Stomach (tissue), 19 donors: Measurements from ENCODE around the gene RPS27A. TPM values are rescaled to one million over a fixed set of nuclear protein-coding genes. Genes with fewer than 3 reads are reported as not detected.
"Not testable (repeated sequence)": the region's sequence is repeated elsewhere in the genome, so short reads cannot be mapped to it uniquely, and the experiment has no call there.

ENCODE experiments used
- DNase-seq, 2 donors: peaks; one replicate each; pipeline versions ENCODE4 v3.0.0 to v3.0.0-alpha.2; 2013 to 2019
- H3K27ac ChIP-seq, 5 donors: fragments of 200-600 bp in 4 of 5; sonication (generic) in 4 of 5; one replicate each; pipeline ENCODE4 v1.5.1; 2013 to 2019; ENCODE audit warnings: mild to moderate bottlenecking in 1 of 5, moderate library complexity in 1 of 5
- H3K27me3 ChIP-seq, 3 donors: fragments of 200-600 bp; sonication (generic); one replicate each; pipeline ENCODE4 v1.5.1; 2017 to 2019; ENCODE audit warnings: mixed run types in 1 of 3
- H3K36me3 ChIP-seq, 4 donors: fragments of 200-600 bp; sonication (generic); 1 replicate in 3 of 4; 2 replicates in 1 of 4; pipeline ENCODE4 v1.5.1; 2016 to 2019
- H3K4me1 ChIP-seq, 4 donors: fragments of 200-600 bp; sonication (generic); one replicate each; pipeline ENCODE4 v1.5.1; 2016 to 2019
- H3K4me3 ChIP-seq, 4 donors: fragments of 200-600 bp; sonication (generic) in 3 of 4; one replicate each; pipeline ENCODE4 v1.5.1; 2016 to 2019; ENCODE audit warnings: mild to moderate bottlenecking in 1 of 4
- H3K9me3 ChIP-seq, 4 donors: fragments of 200-600 bp; sonication (generic); one replicate each; pipeline ENCODE4 v1.5.1; 2016 to 2019
- EP300 ChIP-seq: sonication (generic); formaldehyde crosslinking; IDR thresholded peaks from one replicate; pipeline ENCODE4 v1.6.1; 2017; ENCODE audit warnings: antibody characterized with exemption
- POLR2A ChIP-seq, 4 donors: fragments of 450-650 bp; IDR thresholded peaks; one replicate each; pipeline ENCODE4 v1.6.1; 2016; ENCODE audit warnings: antibody characterized with exemption in 4 of 4, control low read depth in 2 of 4, mild to moderate bottlenecking in 1 of 4, moderate library complexity in 1 of 4
- POLR2AphosphoS5 ChIP-seq, 3 donors: sonication (generic); formaldehyde crosslinking; IDR thresholded peaks; one replicate each; pipeline ENCODE4 v1.6.1; 2016; ENCODE audit warnings: antibody characterized with exemption in 3 of 3
- WGBS, 5 donors: extraction: QIAGEN DNeasy Blood & Tissue Kit in 3 of 5; methylation state at CpG; one replicate each; pipeline versions ENCODE4 v1.1.5 to v1.1.7; 2013 to 2018; 5-methylcytosine and 5-hydroxymethylcytosine counted together
- intact Hi-C: fragments of 100-400 bp; cut with DNase I; formaldehyde crosslinking; loops from one replicate; pipeline ENCODE4 v1.15.1; 2023; ENCODE audit warnings: low total_unique reads
- long read RNA-seq, 10 donors: transcript quantifications; one replicate each; lab custom pipeline, GENCODE V29; 2026
- polyA plus RNA-seq, 3 donors: library from polyadenylated mRNA; stranded (reverse); fragments of 200-250 nt; gene quantifications; one replicate each; pipeline ENCODE4 v1.2.3, GENCODE V29; 2013
- total RNA-seq, 5 donors: library from RNA; depleted of rRNA; stranded (reverse); fragments of >200 nt; gene quantifications; one replicate each; pipeline versions ENCODE4 v1.1.0 to v1.2.3, GENCODE V29; 2014 to 2016
- TF ChIP-seq, protein P1 (sequence below), 7 experiments: fragments of 450-650 bp in 4 of 7; fragments of 200-600 bp in 3 of 7; sonication (generic) in 3 of 7; IDR thresholded peaks; one replicate each; pipeline ENCODE4 v1.5.1; 2016 to 2019; ENCODE audit warnings: antibody characterized with exemption in 7 of 7, control low read depth in 2 of 7, mild to moderate bottlenecking in 1 of 7
- donor health status: healthy with polysubstance abuse.
- donor health status: Bipolar disorder and iron deficiency.
- donor health status: healthy.

The RPS27A gene
- total RNA-seq (1,000 to 10,000 TPM in 2 of 5 donors, 100 to 1,000 TPM in 3; 319 to 1,379 (median 908) TPM), polyA plus RNA-seq (1,000 to 10,000 TPM; 2,310 to 3,642 (median 2,683) TPM)
- long read RNA-seq, donor 1, transcript RPS27A-201 (6 exons, 1,071 nt): major isoform, 464 of 774 reads
- long read RNA-seq, donor 1, transcript RPS27A-203 (5 exons, 796 nt): minor isoform, 79 of 774 reads
- long read RNA-seq, donor 1, transcript RPS27A-208 (5 exons, 580 nt): minor isoform, 7 of 774 reads
- long read RNA-seq, donor 1, partial matches to known transcripts: 83 of 774 reads
- long read RNA-seq, donor 1, other reads (novel, unspliced or antisense): 136 of 774 reads
- long read RNA-seq, donor 2, transcript RPS27A-203 (5 exons, 796 nt): minor isoform, 158 of 1,014 reads
- long read RNA-seq, donor 2, transcript RPS27A-208 (5 exons, 580 nt): minor isoform, 17 of 1,014 reads
- long read RNA-seq, donor 2, transcript RPS27A-201 (6 exons, 1,071 nt): major isoform, 602 of 1,014 reads
- long read RNA-seq, donor 2, partial matches to known transcripts: 71 of 1,014 reads
- long read RNA-seq, donor 2, other reads (novel, unspliced or antisense): 166 of 1,014 reads
- long read RNA-seq, donor 3, transcript RPS27A-201 (6 exons, 1,071 nt): major isoform, 779 of 1,222 reads
- long read RNA-seq, donor 3, transcript RPS27A-203 (5 exons, 796 nt): minor isoform, 110 of 1,222 reads
- long read RNA-seq, donor 3, transcript RPS27A-208 (5 exons, 580 nt): minor isoform, 8 of 1,222 reads
- long read RNA-seq, donor 3, partial matches to known transcripts: 94 of 1,222 reads
- long read RNA-seq, donor 3, other reads (novel, unspliced or antisense): 229 of 1,222 reads
- long read RNA-seq, donor 4, transcript RPS27A-201 (6 exons, 1,071 nt): major isoform, 136 of 225 reads
- long read RNA-seq, donor 4, transcript RPS27A-203 (5 exons, 796 nt): minor isoform, 8 of 225 reads
- long read RNA-seq, donor 4, partial matches to known transcripts: 24 of 225 reads
- long read RNA-seq, donor 4, other reads (novel, unspliced or antisense): 53 of 225 reads
- long read RNA-seq, donor 5, transcript RPS27A-203 (5 exons, 796 nt): minor isoform, 142 of 1,745 reads
- long read RNA-seq, donor 5, transcript RPS27A-201 (6 exons, 1,071 nt): major isoform, 1,161 of 1,745 reads
- long read RNA-seq, donor 5, transcript RPS27A-208 (5 exons, 580 nt): minor isoform, 9 of 1,745 reads
- long read RNA-seq, donor 5, partial matches to known transcripts: 116 of 1,745 reads
- long read RNA-seq, donor 5, other reads (novel, unspliced or antisense): 311 of 1,745 reads
- long read RNA-seq, donor 6: 0 reads
- long read RNA-seq, donor 7, transcript RPS27A-208 (5 exons, 580 nt): minor isoform, 29 of 2,209 reads
- long read RNA-seq, donor 7, transcript RPS27A-201 (6 exons, 1,071 nt): major isoform, 1,345 of 2,209 reads
- long read RNA-seq, donor 7, transcript RPS27A-203 (5 exons, 796 nt): minor isoform, 193 of 2,209 reads
- long read RNA-seq, donor 7, partial matches to known transcripts: 194 of 2,209 reads
- long read RNA-seq, donor 7, other reads (novel, unspliced or antisense): 444 of 2,209 reads
- long read RNA-seq, donor 8, transcript RPS27A-201 (6 exons, 1,071 nt): major isoform, 1,238 of 2,008 reads
- long read RNA-seq, donor 8, transcript RPS27A-203 (5 exons, 796 nt): minor isoform, 179 of 2,008 reads
- long read RNA-seq, donor 8, transcript RPS27A-208 (5 exons, 580 nt): minor isoform, 16 of 2,008 reads
- long read RNA-seq, donor 8, partial matches to known transcripts: 157 of 2,008 reads
- long read RNA-seq, donor 8, other reads (novel, unspliced or antisense): 410 of 2,008 reads
- long read RNA-seq, donor 9, transcript RPS27A-207 (3 exons, 557 nt): minor isoform, 6 of 2,606 reads
- long read RNA-seq, donor 9, transcript RPS27A-208 (5 exons, 580 nt): minor isoform, 17 of 2,606 reads
- long read RNA-seq, donor 9, transcript RPS27A-203 (5 exons, 796 nt): minor isoform, 222 of 2,606 reads
- long read RNA-seq, donor 9, transcript RPS27A-201 (6 exons, 1,071 nt): major isoform, 1,622 of 2,606 reads
- long read RNA-seq, donor 9, partial matches to known transcripts: 287 of 2,606 reads
- long read RNA-seq, donor 9, other reads (novel, unspliced or antisense): 451 of 2,606 reads
- long read RNA-seq, donor 10, transcript RPS27A-203 (5 exons, 796 nt): minor isoform, 60 of 852 reads
- long read RNA-seq, donor 10, transcript RPS27A-208 (5 exons, 580 nt): minor isoform, 34 of 852 reads
- long read RNA-seq, donor 10, transcript RPS27A-201 (6 exons, 1,071 nt): major isoform, 521 of 852 reads
- long read RNA-seq, donor 10, transcript RPS27A-207 (3 exons, 557 nt): minor isoform, 8 of 852 reads
- long read RNA-seq, donor 10, partial matches to known transcripts: 59 of 852 reads
- long read RNA-seq, donor 10, other reads (novel, unspliced or antisense): 169 of 852 reads

DNA sequence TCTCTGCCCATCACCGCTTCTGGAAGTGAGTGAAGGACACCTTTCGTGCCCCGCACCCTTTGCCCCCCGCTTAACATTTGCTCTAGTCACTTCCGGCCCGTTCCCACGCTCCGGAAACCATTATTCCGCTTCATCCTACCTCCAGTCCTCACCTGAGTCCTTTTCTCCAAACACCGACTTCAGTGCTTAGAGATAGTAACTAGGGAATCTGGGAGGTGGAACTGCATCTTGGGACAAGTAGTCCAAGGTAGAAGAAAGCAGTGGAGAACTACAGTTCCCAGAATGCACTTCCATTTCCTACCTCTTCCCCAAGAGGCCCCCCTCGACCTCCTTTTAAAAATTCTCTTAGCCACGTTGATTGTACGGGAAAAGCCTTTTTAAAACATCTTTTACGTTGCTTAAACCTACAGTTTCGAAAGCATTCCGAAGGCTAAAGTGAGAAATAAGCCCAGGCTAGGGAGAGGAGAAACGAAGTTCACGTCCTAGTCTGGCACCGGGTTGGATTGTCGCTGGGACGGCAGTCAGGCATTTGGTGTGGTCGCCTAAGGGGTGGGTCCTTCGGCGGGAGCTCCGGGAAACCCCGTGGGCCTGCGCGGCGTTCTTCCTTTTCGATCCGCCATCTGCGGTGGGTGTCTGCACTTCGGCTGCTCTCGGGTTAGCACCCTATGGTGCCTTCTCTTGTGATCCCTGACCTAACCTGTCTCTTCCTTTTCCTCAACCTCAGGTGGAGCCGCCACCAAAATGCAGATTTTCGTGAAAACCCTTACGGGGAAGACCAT, at the start of gene RPS27A, which contains the start of gene CLHC1:
TSS of gene RPS27A (plus strand) at position 605 of the 779 bp plus-strand sequence. CDS start at position 742, 137 bp downstream.
TSS of gene CLHC1 (minus strand) at position 210 of the 779 bp plus-strand sequence. CDS start 9,882 bp downstream, outside the sequence.
- peaks cover 28 to 45% (median 37%) of the 10 kb centered on the region in 4 donors for H3K36me3 ChIP-seq
- H3K4me1 ChIP-seq: peaks cover 17 to 57% (median 36%) of the 10 kb centered on the region in 4 donors
- peak; percentile 89 to 98 for DNase-seq
- TF ChIP-seq, protein P1, sequence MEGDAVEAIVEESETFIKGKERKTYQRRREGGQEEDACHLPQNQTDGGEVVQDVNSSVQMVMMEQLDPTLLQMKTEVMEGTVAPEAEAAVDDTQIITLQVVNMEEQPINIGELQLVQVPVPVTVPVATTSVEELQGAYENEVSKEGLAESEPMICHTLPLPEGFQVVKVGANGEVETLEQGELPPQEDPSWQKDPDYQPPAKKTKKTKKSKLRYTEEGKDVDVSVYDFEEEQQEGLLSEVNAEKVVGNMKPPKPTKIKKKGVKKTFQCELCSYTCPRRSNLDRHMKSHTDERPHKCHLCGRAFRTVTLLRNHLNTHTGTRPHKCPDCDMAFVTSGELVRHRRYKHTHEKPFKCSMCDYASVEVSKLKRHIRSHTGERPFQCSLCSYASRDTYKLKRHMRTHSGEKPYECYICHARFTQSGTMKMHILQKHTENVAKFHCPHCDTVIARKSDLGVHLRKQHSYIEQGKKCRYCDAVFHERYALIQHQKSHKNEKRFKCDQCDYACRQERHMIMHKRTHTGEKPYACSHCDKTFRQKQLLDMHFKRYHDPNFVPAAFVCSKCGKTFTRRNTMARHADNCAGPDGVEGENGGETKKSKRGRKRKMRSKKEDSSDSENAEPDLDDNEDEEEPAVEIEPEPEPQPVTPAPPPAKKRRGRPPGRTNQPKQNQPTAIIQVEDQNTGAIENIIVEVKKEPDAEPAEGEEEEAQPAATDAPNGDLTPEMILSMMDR (IDR thresholded peaks at IDR 0.05): peak in 1 of 7 experiments; percentile 18
- TF ChIP-seq POLR2AphosphoS5 (IDR thresholded peaks at IDR 0.05): peak; percentile 65 to 93 (median 93)
- peak in 2 of 4 donors; percentile 68 to 73 for TF ChIP-seq POLR2A (IDR thresholded peaks at IDR 0.05)
- TF ChIP-seq EP300: no peak
- H3K9me3 ChIP-seq: no peaks in the 10 kb centered on the region
- peak within 1 kb of the TSS; percentile 75 to 92 (median 83) for H3K4me3 ChIP-seq
- H3K27ac ChIP-seq: peak within 1 kb of the TSS; percentile 81 to 98 (median 94)
- WGBS, 5 donors: 0% methylated on average over 37 of the region's 37 CpGs
- intact Hi-C loops: no loop called here
- H3K27me3 ChIP-seq: no peaks in the 10 kb centered on the region

DNA sequence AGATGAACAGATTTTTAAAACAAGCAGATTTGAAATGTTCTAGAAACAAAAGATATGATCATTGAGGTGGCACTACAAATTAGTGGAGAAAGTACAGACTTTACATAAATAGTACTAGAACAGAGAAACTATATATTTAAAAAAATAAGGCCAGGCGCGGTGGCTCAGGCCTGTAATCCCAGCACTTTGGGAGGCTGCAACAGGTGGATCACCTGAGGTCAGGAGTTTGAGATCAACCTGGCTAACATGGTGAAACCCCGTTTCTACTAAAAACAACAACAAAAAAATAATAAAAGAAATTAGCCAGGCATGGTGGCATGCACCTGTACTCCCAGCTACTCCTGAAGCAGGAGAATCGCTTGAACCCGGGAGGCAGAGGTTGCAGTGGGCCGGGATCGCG, 45.7 kb upstream of the RPS27A start:
- H3K4me3 ChIP-seq, DNase-seq, H3K4me1 ChIP-seq, H3K9me3 ChIP-seq, intact Hi-C loops, H3K36me3 ChIP-seq, H3K27ac ChIP-seq, H3K27me3 ChIP-seq: not testable (repeated sequence)
- WGBS, 5 donors: 82 to 97% (median 88%) methylated on average over 8 of the region's 8 CpGs

DNA sequence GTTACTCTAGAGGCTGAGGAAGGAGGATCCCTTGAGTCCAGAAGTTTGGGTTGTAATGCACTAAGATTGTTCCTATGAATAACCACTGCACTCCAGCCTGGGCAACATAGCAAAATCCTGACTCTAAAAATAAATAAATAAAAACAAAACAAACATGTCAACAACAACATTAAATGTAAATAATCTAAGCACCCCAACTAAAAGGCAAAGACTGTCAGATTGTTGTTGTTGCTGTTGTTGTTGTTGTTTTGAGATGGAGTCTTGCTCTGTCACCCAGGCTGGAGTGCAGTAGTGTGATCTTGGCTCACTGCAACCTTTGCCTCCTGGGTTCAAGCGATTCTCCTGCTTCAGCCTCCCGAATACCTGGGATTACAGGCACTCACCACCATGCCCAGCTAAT, 40.6 kb upstream of the RPS27A start:
- H3K4me1 ChIP-seq, DNase-seq, intact Hi-C loops, H3K27me3 ChIP-seq, H3K27ac ChIP-seq, H3K4me3 ChIP-seq, H3K9me3 ChIP-seq: not testable (repeated sequence)
- 96 to 100% (median 98%) methylated on average over 2 of the region's 2 CpGs for WGBS, 5 donors
- H3K36me3 ChIP-seq: peaks cover 0 to 32% (median 30%) of the 10 kb centered on the region in 4 donors

DNA sequence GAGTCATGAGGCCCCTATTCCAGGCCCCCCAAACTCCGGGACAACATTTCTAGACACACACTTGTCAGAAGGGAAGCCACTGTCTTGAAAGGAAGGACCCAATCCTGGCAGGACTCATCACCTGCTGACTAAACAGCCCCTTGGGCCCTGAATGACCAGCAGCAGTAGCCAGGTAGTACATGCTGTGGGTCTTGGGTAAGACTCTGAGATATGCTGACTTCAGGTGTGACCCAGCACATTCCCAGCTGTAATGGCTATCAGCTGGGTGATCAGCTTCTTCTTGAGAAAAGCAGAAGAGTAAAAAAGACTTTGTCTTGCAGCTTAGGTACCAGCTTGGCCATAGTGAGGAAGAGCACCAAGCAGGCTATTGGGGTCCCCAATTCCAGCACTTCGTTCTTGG, 36.0 kb upstream of the RPS27A start:
- DNase-seq: no peak
- Histone ChIP-seq H3K27ac (no peak overlapping the region), H3K9me3 (peaks cover 0 to 4% (median 0%) of the 10 kb centered on the region in 4 donors), H3K4me1 (no peaks in the 10 kb centered on the region), H3K36me3 (peaks cover 0 to 39% (median 35%) of the 10 kb centered on the region in 4 donors), H3K4me3 (no peak overlapping the region), H3K27me3 (no peaks in the 10 kb centered on the region)
- WGBS, 5 donors: 92 to 100% (median 96%) methylated on average over 2 of the region's 2 CpGs
- TF ChIP-seq POLR2AphosphoS5 (IDR thresholded peaks at IDR 0.05) (no peak), EP300 (no peak), POLR2A (IDR thresholded peaks at IDR 0.05) (no peak)
- TF ChIP-seq, protein P1 (IDR thresholded peaks at IDR 0.05): no peak
- intact Hi-C loops: no loop called here
